Subcutaneous adipose tissue (tissue), 4 donors: ENCODE measurements around the gene MATN3. TPM values are rescaled to one million over a fixed set of nuclear protein-coding genes. Genes with fewer than 3 reads are reported as not detected.

Experiments used
- total RNA-seq, 4 donors: library from RNA; depleted of rRNA; stranded (reverse); fragments of >200 nt; gene quantifications; one replicate each; pipeline ENCODE4 v1.1.0, GENCODE V29; 2016
- TF ChIP-seq, protein P1 (sequence below): fragments of 450-650 bp; IDR thresholded peaks from one replicate; pipeline ENCODE4 v1.5.1; 2016; ENCODE audit warnings: low read depth, mild to moderate bottlenecking, control low read depth, antibody characterized with exemption, moderate library complexity

The MATN3 gene
- total RNA-seq, 4 donors from 2014 or later: 1.5 to 3.1 (median 2.3) TPM

DNA sequence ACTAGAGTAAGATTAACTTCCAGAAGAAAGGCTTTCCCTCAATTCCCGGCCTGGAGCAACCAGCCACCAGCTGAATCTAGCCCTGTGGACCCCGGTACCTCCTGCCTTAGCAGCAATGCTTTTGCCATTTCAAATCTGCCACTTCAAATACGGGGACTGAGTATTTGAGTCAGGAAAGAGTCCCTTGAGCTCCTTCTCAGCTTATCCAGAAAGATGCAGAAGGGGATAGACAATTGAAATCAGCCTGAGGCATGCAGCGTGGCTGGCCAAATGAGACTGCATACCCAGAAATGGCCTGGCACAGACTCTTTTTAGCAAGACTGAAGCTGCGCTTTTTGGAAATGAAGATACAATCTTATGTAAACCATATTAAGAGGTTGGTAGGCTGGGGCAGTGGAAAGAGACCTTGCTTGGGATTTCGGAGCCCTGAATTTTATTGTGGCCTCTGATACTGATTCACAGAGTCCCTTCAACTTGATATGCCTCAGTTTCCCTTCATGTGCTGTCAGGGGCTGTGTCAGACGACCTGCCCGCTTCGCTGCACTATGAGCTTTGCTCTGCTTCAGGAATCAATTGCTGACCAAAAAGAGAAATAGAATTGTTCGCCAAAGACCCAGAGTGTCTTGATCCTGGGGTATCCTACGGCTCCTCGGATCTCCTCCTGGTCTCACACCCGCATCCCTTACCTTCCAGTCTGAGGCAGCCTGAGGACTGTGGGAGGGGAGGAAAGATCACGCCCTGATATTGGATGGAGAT is 1.0 kb downstream of the MATN3 start:
- TF ChIP-seq, protein P1, sequence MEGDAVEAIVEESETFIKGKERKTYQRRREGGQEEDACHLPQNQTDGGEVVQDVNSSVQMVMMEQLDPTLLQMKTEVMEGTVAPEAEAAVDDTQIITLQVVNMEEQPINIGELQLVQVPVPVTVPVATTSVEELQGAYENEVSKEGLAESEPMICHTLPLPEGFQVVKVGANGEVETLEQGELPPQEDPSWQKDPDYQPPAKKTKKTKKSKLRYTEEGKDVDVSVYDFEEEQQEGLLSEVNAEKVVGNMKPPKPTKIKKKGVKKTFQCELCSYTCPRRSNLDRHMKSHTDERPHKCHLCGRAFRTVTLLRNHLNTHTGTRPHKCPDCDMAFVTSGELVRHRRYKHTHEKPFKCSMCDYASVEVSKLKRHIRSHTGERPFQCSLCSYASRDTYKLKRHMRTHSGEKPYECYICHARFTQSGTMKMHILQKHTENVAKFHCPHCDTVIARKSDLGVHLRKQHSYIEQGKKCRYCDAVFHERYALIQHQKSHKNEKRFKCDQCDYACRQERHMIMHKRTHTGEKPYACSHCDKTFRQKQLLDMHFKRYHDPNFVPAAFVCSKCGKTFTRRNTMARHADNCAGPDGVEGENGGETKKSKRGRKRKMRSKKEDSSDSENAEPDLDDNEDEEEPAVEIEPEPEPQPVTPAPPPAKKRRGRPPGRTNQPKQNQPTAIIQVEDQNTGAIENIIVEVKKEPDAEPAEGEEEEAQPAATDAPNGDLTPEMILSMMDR: no peak

DNA sequence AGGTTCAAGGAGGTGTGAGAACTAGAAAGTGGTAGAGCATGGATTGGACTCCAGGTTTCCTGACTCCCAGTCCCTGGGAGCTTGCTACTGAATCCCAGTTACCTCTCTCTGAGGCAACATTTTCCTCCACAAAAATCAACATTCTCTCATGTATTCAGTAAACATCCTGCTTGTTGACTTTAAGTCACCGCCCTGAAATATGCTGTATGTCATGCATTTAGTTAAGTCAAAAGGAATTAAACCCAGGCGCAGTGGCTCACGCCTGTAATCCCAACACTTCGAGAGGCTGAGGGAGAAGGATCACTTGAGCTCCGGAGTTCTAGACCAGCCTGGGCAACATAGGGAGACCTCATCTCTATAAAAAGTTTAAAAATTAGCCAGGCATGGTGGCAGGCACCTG is 3.8 kb downstream of the MATN3 start:
- TF ChIP-seq, protein P1: no peak

DNA sequence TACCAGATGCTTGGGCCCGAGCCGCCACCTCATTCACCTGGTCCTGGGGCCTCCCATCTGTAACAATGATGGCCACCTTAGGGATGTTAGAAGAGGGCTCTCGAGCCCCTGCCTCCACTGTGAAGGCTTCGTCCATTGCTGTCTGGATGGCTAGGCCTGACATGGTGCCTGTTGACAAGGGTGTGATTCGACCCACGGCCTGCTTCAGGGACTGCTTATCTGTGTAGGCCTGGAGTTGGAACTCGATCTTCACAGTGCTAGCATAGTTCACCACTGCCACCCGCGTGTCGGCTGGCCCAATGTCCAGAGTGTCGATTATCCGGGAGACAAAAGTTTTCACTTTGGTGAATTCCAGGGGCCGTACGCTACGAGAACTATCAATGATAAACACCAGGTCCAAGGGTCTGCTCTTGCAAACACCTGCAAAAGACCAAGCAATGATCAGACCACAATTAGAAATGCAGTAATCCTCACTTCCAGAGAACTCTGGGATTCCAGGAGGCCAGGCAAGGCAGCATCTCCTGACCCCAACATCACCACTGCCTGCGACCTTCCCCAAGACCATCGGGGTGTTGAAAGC is 6.5 kb downstream of the MATN3 start:
- TF ChIP-seq, protein P1: no peak

DNA sequence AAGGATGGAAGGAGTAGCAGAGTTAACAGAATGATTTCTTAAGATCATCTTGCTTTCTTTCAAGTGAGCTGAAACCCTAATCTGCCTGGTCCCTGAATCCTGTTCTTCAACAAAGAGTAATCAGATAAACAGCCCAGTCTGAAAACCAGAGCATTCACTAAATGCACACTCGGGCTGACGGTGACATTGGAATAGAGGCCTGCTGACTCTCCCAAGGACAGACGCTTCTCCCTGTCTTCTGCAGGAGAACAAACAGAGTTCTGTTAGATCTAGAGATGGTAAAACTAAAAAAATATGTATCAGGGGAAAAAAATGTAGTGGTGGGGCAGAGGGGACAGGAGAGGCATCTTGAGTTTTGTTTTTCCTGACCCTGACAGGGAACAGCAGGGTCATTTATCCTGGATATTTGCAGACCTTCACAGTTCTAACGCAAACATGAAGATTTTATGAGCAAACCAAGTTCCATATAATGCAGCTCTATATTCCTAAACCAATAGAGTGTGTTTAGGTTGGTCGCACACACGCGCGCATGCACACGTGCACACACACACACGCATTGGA is 7.3 kb downstream of the MATN3 start:
- TF ChIP-seq, protein P1: no peak

DNA sequence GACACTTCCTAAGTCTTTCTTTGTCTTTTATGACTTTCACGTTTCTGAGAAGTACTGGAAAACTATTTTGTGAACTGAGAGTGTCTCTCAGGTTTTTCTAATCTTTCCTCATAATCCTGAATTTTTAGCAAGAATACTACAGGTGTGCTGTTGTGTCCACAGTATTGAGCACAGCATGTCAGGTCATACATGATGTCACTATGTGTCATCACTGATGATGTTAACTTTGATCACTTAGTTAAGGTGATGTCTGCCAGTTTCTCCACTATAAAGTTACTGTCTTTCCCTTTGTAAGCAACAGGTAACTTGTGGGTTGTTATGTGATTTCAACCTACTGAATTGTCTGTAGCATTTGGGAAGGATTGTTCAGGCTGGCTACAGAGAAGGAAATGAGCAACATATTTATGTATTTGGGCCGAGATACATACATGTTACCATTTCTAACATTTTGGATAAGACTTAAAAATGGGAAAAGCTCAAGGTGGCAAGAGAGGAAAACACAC is 11.1 kb downstream of the MATN3 start:
- TF ChIP-seq, protein P1: no peak

DNA sequence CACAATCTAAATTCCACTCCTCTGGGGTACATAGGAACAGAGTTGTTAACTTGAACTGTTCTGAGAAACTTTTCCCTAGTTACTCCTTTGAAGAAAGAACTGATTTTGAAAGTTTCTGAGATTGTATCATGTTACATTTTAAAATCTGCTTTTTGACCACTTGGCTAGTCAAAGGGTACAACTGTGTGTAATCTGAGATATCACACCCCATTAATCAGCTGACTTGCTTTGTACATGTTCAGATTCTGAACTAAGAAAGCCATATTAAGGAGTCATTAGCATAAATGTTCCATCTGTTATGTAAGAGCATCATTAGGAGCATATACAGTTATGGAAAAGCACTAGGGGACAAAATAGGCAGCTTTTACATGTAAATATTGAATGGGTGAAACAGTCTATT is 18.7 kb downstream of the MATN3 start:
- TF ChIP-seq, protein P1: no peak

DNA sequence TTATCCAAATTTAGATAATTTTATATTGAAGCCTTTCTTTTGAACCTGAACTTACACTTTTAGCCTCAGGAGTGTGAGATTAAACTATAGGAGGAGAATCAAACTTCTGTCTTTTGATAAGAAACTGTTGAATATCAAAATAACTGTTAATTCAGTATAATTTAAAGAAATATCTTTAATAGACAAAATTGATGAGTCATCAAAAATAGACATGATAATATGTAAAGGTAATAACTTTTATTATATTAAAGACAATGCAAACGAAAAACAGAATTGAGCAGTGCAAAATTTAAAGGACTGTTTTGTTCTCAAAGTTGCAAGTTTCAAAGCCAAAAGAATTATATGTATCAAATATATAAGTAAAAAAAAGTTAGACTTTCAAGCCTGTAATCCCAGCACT is 20.6 kb downstream of the MATN3 start:
- TF ChIP-seq, protein P1: no peak
